ENCODE data around the gene NT5DC4. TPM values are rescaled to one million over a fixed set of nuclear protein-coding genes. Genes with fewer than 3 reads are reported as not detected.

NT5DC4 gene
- total RNA-seq: not detected in 2 replicates

GRCh38 chr2:112720785-112721184, at the start of gene NT5DC4:
Gene NT5DC4, plus strand, starts transcription at chr2:112721020. Its CDS starts 60 bp downstream, at chr2:112721080.

DNA sequence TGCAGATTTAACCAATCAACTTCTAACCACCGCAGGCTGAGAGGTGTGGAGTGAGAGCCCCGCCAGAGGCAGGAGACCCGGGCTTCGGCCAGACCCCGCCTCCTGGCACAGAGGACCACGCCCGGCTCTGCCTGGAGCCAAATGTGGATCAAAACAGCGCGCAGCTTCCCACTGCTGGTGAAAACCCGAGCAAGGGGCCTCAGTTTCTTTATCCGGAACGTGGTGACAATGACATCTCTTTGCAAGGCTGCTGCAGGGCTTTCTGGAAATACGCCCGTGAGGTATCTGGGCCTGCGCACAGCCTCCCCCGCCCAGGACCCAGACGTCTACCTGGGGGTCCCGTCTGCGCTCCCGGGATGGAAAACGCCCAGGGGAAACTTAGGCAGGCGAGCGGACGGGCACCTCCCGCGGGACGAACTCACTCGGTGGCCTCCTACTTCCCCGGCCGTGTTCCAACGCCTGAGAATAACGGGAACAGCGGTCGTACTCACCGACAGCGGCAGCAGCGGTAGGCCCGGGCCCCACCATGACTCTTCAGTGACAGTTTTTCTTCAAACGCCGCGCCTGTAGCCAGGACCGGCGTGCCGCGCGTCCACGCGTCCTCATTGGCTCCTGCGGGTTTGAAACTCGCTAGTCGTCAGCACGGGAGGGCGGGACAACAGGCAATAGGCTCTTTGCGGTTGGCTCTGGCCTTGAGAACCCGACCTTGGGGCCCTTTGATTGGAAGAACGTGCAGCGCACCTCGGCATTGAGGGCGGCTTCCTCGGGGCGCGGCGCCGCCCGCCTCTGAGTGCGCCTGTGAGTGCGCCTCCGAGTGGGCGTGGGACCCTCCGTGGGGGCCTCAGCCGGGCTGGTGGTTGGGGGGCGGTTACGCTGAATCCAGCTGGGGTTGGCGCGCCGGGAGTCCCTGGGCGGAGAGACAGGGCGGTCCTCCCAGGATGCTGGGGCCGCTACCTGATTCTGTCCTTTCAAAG, 43.5 kb downstream of the NT5DC4 start, which contains the start of gene CKAP2L:
Gene CKAP2L (minus strand): TSS at position 539 of the 974 bp plus-strand sequence. CDS start 11 bp downstream, at position 528.

GRCh38 chr2:112784199-112785189, 63.7 kb downstream of the NT5DC4 start, which contains the start of gene IL1A:
Gene IL1A, minus strand, starts transcription at chr2:112784493. Its CDS starts 723 bp downstream, at chr2:112783770.

Other genes with a start within 250 kb of the NT5DC4 start
- 14.9 and 22.3 TPM in 2 replicates for gene TTL, start 238.9 kb upstream of the NT5DC4 start, total RNA-seq
- gene POLR1B, start 178.6 kb upstream of the NT5DC4 start, total RNA-seq: 10.8 and 28.3 TPM in 2 replicates
- 5.6 and 9.2 TPM in 2 replicates for gene CHCHD5, start 136.4 kb upstream of the NT5DC4 start, total RNA-seq
- gene SLC20A1, start 75.1 kb upstream of the NT5DC4 start, total RNA-seq: 40.6 and 64.7 TPM in 2 replicates
- gene CKAP2L, start 43.6 kb downstream of the NT5DC4 start, total RNA-seq: 3.8 and 4.5 TPM in 2 replicates
- gene IL1A, start 63.5 kb downstream of the NT5DC4 start, total RNA-seq: 0.13 and 0.32 TPM in 2 replicates
- gene IL1B, start 115.8 kb downstream of the NT5DC4 start, total RNA-seq: 0.25 and 0.32 TPM in 2 replicates
- gene IL37, start 190.1 kb downstream of the NT5DC4 start, total RNA-seq: not detected in 2 replicates

All from bladder microvascular endothelial cell (primary cell).